Nephron (organoid): ENCODE data around the gene UNCX.

Experiments used
- H3K27ac Mint-ChIP-seq, 3 experiments: 2 replicates each; pipeline ENCODE4 v1.8.0; 2020; ENCODE audit warnings: mixed read lengths in 3 of 3, mild to moderate bottlenecking in 2 of 3, moderate library complexity in 1 of 3
- H3K27me3 Mint-ChIP-seq: 2 replicates; pipeline ENCODE4 v1.8.0; 2021; ENCODE audit warnings: low read depth, mild to moderate bottlenecking, moderate library complexity, mixed read lengths
- H3K36me3 Mint-ChIP-seq: 2 replicates; pipeline ENCODE4 v1.8.0; 2020; ENCODE audit warnings: low read depth, mixed read lengths
- H3K4me1 Mint-ChIP-seq: 2 replicates; pipeline ENCODE4 v1.8.0; 2020; ENCODE audit warnings: mixed read lengths
- H3K4me3 Mint-ChIP-seq, 3 experiments: 2 replicates each; pipeline ENCODE4 v1.8.0; 2020; ENCODE audit warnings: mild to moderate bottlenecking in 3 of 3, mixed read lengths in 3 of 3, moderate library complexity in 2 of 3
- H3K9me3 Mint-ChIP-seq: 2 replicates; pipeline ENCODE4 v1.8.0; 2020; ENCODE audit warnings: mixed read lengths
- CTCF ChIP-seq, 3 experiments: fragments of 200-600 bp; sonication (generic); IDR thresholded peaks; one replicate each; pipeline ENCODE4 v1.5.0; 2021; ENCODE audit warnings: antibody characterized with exemption in 3 of 3; ENCODE audit not compliant: unreplicated experiment in 3 of 3

The UNCX gene

GRCh38 chr7:1232623-1233332 lies at the start of gene UNCX:
Gene UNCX, plus strand, starts transcription at chr7:1232872. Its CDS starts 146 bp downstream, at chr7:1233018.
- Mint-ChIP-seq H3K4me1 (peaks cover 9% of the 10 kb centered on the region), H3K4me3 (peak within 1 kb of the TSS; percentile 43 to 76 (median 58)), H3K27me3 (peaks cover 85% of the 10 kb centered on the region), H3K27ac (peak within 1 kb of the TSS in 1 of 3 experiments; percentile 86), H3K9me3 (no peaks in the 10 kb centered on the region), H3K36me3 (no peaks in the 10 kb centered on the region)
- TF ChIP-seq CTCF (IDR thresholded peaks at IDR 0.05; ENCODE audit: unreplicated experiment in 3 of 3) = no peak

- Mint-ChIP-seq H3K4me1 (peaks cover 7% of the 10 kb centered on the region), H3K27me3 (peaks cover 78% of the 10 kb centered on the region), H3K4me3 (no peak overlapping the region), H3K9me3 (peaks cover 5% of the 10 kb centered on the region), H3K27ac (no peak overlapping the region), H3K36me3 (no peaks in the 10 kb centered on the region)
- TF ChIP-seq CTCF (IDR thresholded peaks at IDR 0.05; ENCODE audit: unreplicated experiment in 3 of 3) = no peak
Measured at GRCh38 chr7:1187127-1187526, 45.5 kb upstream of the UNCX start.

GRCh38 chr7:1188720-1189294 lies 43.9 kb upstream of the UNCX start:
- no peak overlapping the region for H3K27ac Mint-ChIP-seq
- H3K4me1 Mint-ChIP-seq = peaks cover 11% of the 10 kb centered on the region
- peaks cover 76% of the 10 kb centered on the region for H3K27me3 Mint-ChIP-seq
- peaks cover 5% of the 10 kb centered on the region for H3K9me3 Mint-ChIP-seq
- no peaks in the 10 kb centered on the region for H3K36me3 Mint-ChIP-seq
- H3K4me3 Mint-ChIP-seq = no peak overlapping the region
- TF ChIP-seq CTCF (IDR thresholded peaks at IDR 0.05; ENCODE audit: unreplicated experiment in 3 of 3) = no peak

- TF ChIP-seq CTCF (IDR thresholded peaks at IDR 0.05; ENCODE audit: unreplicated experiment in 3 of 3) = no peak
- Mint-ChIP-seq H3K27ac (peak overlapping the region in 1 of 3 experiments; percentile 46), H3K4me3 (no peak overlapping the region), H3K36me3 (no peaks in the 10 kb centered on the region), H3K27me3 (peaks cover 85% of the 10 kb centered on the region), H3K9me3 (peaks cover 5% of the 10 kb centered on the region), H3K4me1 (peaks cover 11% of the 10 kb centered on the region)
Measured at GRCh38 chr7:1189986-1190772, 42.5 kb upstream of the UNCX start.

- Mint-ChIP-seq H3K4me3 (no peak overlapping the region), H3K9me3 (peaks cover 5% of the 10 kb centered on the region), H3K36me3 (no peaks in the 10 kb centered on the region), H3K27ac (peak overlapping the region; percentile 42 to 71 (median 54)), H3K27me3 (peaks cover 70% of the 10 kb centered on the region), H3K4me1 (peaks cover 11% of the 10 kb centered on the region)
- no peak for TF ChIP-seq CTCF (IDR thresholded peaks at IDR 0.05; ENCODE audit: unreplicated experiment in 3 of 3)
Measured at GRCh38 chr7:1192171-1192676, 40.4 kb upstream of the UNCX start.
